IMR-90 (cell line): ENCODE data around the gene ENTREP3.

Experiments used
- CHD1 ChIP-seq: IDR thresholded peaks from 2 replicates; pipeline ENCODE4 v1.6.1; 2012; ENCODE audit warnings: low read depth, low read length, improper control_type of control experiment
- TF ChIP-seq, protein P1 (sequence below): conservative IDR thresholded peaks from 2 replicates; pipeline ENCODE4 v1.5.1; 2012; ENCODE audit warnings: mild to moderate bottlenecking, low read depth, low read length, improper control_type of control experiment

DNA sequence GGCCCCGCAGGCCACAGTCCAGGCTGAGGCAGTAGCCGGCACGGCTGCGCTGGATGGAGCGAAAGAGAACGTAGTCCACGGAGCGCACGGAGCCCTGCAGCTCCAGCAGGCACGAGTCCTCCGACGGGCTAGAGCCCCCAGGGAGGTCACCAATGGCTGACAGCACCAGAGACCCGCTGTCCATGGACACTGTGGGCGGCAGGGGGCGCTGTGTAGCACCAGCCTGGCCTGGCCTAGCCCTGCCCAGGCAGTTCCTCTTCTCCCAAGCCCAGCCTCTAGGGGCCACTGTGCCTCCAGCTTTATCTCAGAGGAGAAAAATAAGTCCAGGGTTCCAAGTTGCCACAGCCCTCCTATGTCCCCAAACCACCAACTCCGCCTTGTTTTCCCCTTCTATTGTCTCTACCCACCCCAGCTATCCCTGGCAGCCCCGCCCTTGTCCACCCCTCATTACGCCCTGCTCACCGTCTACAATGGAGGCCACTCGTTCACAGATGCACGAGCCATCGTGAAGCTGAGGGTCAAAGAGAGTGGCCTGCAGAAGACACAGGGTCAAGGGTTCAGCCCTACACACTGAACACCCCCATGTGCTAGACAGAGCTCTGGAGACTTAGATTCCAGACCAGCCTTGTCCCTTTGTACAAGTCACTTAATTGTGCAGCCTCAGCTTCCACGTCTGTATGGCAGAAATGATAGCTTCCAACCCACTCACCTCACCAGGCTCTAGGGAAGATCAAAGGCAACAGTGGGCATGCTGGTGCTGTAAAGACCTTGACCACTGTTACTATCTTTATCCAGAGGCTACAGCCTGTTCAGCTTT is 4.4 kb downstream of the ENTREP3 start:
- TF ChIP-seq CHD1 = no peak
- TF ChIP-seq, protein P1, sequence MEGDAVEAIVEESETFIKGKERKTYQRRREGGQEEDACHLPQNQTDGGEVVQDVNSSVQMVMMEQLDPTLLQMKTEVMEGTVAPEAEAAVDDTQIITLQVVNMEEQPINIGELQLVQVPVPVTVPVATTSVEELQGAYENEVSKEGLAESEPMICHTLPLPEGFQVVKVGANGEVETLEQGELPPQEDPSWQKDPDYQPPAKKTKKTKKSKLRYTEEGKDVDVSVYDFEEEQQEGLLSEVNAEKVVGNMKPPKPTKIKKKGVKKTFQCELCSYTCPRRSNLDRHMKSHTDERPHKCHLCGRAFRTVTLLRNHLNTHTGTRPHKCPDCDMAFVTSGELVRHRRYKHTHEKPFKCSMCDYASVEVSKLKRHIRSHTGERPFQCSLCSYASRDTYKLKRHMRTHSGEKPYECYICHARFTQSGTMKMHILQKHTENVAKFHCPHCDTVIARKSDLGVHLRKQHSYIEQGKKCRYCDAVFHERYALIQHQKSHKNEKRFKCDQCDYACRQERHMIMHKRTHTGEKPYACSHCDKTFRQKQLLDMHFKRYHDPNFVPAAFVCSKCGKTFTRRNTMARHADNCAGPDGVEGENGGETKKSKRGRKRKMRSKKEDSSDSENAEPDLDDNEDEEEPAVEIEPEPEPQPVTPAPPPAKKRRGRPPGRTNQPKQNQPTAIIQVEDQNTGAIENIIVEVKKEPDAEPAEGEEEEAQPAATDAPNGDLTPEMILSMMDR = peak; percentile 100
